Caco-2 (cell line): Measurements from ENCODE around the gene MYL12B. TPM values are rescaled to one million over a fixed set of nuclear protein-coding genes. Genes with fewer than 3 reads are reported as not detected.

Experiments
- BruUV-seq: library from RNA; stranded (reverse); fragments of 400-500 nt; replicated peaks from 2 replicates; lab custom pipeline; 2021; lab: Mats Ljungman, UMichigan
- CTCF ChIA-PET: fragments of 300-600 bp; sonication (Branson Sonifier 250); formaldehyde crosslinking; loops from one replicate; lab custom pipeline; 2022; ENCODE audit warnings: antibody characterized with exemption; lab: Charles Lee
- POLR2A ChIA-PET: fragments of 300-600 bp; sonication (Branson Sonifier 250); formaldehyde crosslinking; loops from one replicate; lab custom pipeline; 2022; ENCODE audit warnings: antibody characterized with exemption; lab: Charles Lee
- DNase-seq, 2 experiments: peaks; one replicate each; pipeline versions ENCODE4 v3.0.0 to v3.0.0-alpha.2; 2020 to 2022
- H3K27me3 ChIP-seq: replicated peaks from 2 replicates; pipeline ENCODE4 v1.6.0; 2011; ENCODE audit warnings: low read length; ENCODE audit not compliant: control insufficient read depth, insufficient read depth
- H3K36me3 ChIP-seq: 2 replicates; pipeline ENCODE4 v1.5.1; 2011; ENCODE audit warnings: low read length; ENCODE audit not compliant: control insufficient read depth, insufficient read depth
- H3K4me1 ChIP-seq: fragments of 250-450 bp; sonication (Bioruptor Pico); 2 replicates; pipeline ENCODE4 v1.5.1; 2020; ENCODE audit warnings: mild to moderate bottlenecking
- H3K4me3 ChIP-seq: 2 replicates; pipeline ENCODE4 v1.5.1; 2011; ENCODE audit warnings: low read depth, mild to moderate bottlenecking, control low read depth, low read length
- H3K9me3 ChIP-seq: fragments of 250-450 bp; sonication (Bioruptor Pico); 2 replicates; pipeline ENCODE4 v1.5.1; 2020; ENCODE audit warnings: mild to moderate bottlenecking, moderate library complexity
- H3K27ac Mint-ChIP-seq: one replicate; pipeline ENCODE4 v1.8.0; 2022; ENCODE audit warnings: mixed read lengths; ENCODE audit not compliant: unreplicated experiment
- H3K27me3 Mint-ChIP-seq: one replicate; pipeline ENCODE4 v1.8.0; 2022; ENCODE audit warnings: mixed read lengths; ENCODE audit not compliant: insufficient read depth, unreplicated experiment
- H3K36me3 Mint-ChIP-seq: one replicate; pipeline ENCODE4 v1.8.0; 2022; ENCODE audit warnings: mild to moderate bottlenecking, mixed read lengths; ENCODE audit not compliant: insufficient read depth, unreplicated experiment
- H3K4me1 Mint-ChIP-seq: one replicate; pipeline ENCODE4 v1.8.0; 2022; ENCODE audit warnings: low read depth, mixed read lengths; ENCODE audit not compliant: unreplicated experiment
- H3K4me3 Mint-ChIP-seq: one replicate; pipeline ENCODE4 v1.8.0; 2022; ENCODE audit warnings: mild to moderate bottlenecking, moderate library complexity, mixed read lengths; ENCODE audit not compliant: unreplicated experiment
- H3K9me3 Mint-ChIP-seq: one replicate; pipeline ENCODE4 v1.8.0; 2022; ENCODE audit warnings: mixed read lengths; ENCODE audit not compliant: unreplicated experiment
- CTCF ChIP-seq, 2 experiments: fragments of 200-600 bp in 1 of 2; IDR thresholded peaks; 1 replicate in 1 of 2; 2 replicates in 1 of 2; pipeline versions ENCODE4 v1.5.1 to v1.8.0; 2011 to 2022; ENCODE audit warnings: antibody characterized with exemption in 1 of 2, control low read depth in 1 of 2, inconsistent platforms in 1 of 2, low read depth in 1 of 2, low read length in 1 of 2, mild to moderate bottlenecking in 1 of 2, moderate library complexity in 1 of 2; ENCODE audit not compliant: insufficient read depth in 1 of 2, severe bottlenecking in 1 of 2, unreplicated experiment in 1 of 2
- intact Hi-C: fragments of 100-400 bp; cut with micrococcal nuclease; formaldehyde crosslinking; loops from one replicate; pipeline ENCODE4 v1.10.0; 2022; ENCODE audit not compliant: unreplicated experiment
- total RNA-seq: library from RNA; stranded (reverse); gene quantifications from 2 replicates; pipeline ENCODE4 v1.2.3, GENCODE V29; 2022

Gene MYL12B
- total RNA-seq, 1 experiment from 2014 or later, result 467 TPM

GRCh38 chr18:3263132-3263700 is 1.3 kb downstream of the MYL12B start:
- TF ChIP-seq CTCF (IDR thresholded peaks at IDR 0.05; ENCODE audit: insufficient read depth in 1 of 2, low read depth in 1 of 2, low read length in 1 of 2, severe bottlenecking in 1 of 2, unreplicated experiment in 1 of 2), result no peak
- H3K4me1 Mint-ChIP-seq, result peaks cover 27% of the 10 kb centered on the region
- CTCF ChIA-PET, result no interaction called here
- no peaks in the 10 kb centered on the region for H3K9me3 ChIP-seq
- peaks cover 58% of the 10 kb centered on the region for H3K4me1 ChIP-seq
- no peak for DNase-seq
- H3K36me3 ChIP-seq, result peaks cover 2% of the 10 kb centered on the region; the same call in 1 of the 2 replicates
- H3K27ac Mint-ChIP-seq, result peak overlapping the region; percentile 67
- H3K27me3 Mint-ChIP-seq, result no peaks in the 10 kb centered on the region
- BruUV-seq, result TSS peak; percentile 46
- POLR2A ChIA-PET, result interaction anchor here (0.5 to 3.2 kb wide), 6 partner anchors 10 to 191 kb away, joined by 3 to 14 read pairs (median 6); partner anchors contain the start of gene MYL12A
- peak overlapping the region; percentile 97 for H3K4me3 ChIP-seq
- peak overlapping the region; percentile 84 for H3K4me3 Mint-ChIP-seq
- H3K36me3 Mint-ChIP-seq, result peaks cover 49% of the 10 kb centered on the region
- intact Hi-C loops, result no loop called here
- H3K9me3 Mint-ChIP-seq, result no peaks in the 10 kb centered on the region
- no peaks in the 10 kb centered on the region for H3K27me3 ChIP-seq

GRCh38 chr18:3264362-3264761 is 2.4 kb downstream of the MYL12B start:
- Histone ChIP-seq H3K36me3 (0 out of 2 replicates have a peak, but pooled peaks cover 2% of the 10 kb centered on the region), H3K9me3 (no peaks in the 10 kb centered on the region), H3K4me1 (peaks cover 63% of the 10 kb centered on the region), H3K4me3 (no peak overlapping the region), H3K27me3 (no peaks in the 10 kb centered on the region)
- POLR2A ChIA-PET, result interaction anchor here (0.5 to 3.2 kb wide), 4 partner anchors 17 to 183 kb away, joined by 3 to 14 read pairs (median 5); partner anchors contain the start of gene MYL12A
- Mint-ChIP-seq H3K27ac (no peak overlapping the region), H3K4me3 (peak overlapping the region; percentile 84), H3K27me3 (no peaks in the 10 kb centered on the region), H3K4me1 (peaks cover 34% of the 10 kb centered on the region), H3K9me3 (no peaks in the 10 kb centered on the region), H3K36me3 (peaks cover 48% of the 10 kb centered on the region)
- no peak for DNase-seq
- intact Hi-C loops, result no loop called here
- no peak for TF ChIP-seq CTCF (IDR thresholded peaks at IDR 0.05; ENCODE audit: insufficient read depth in 1 of 2, low read depth in 1 of 2, low read length in 1 of 2, severe bottlenecking in 1 of 2, unreplicated experiment in 1 of 2)
- BruUV-seq, result no TSS peak
- CTCF ChIA-PET, result interaction anchor here (1.3 kb wide), 1 partner anchor 33 kb away, joined by 3 read pairs; no protein-coding TSS in a partner anchor

GRCh38 chr18:3265564-3266033 is 3.7 kb downstream of the MYL12B start:
- BruUV-seq, result no TSS peak
- intact Hi-C loops, result no loop called here
- POLR2A ChIA-PET, result interaction anchor here (3.2 kb wide), 1 partner anchor 18 kb away, joined by 14 read pairs; the partner anchor contains the start of gene MYL12A
- H3K9me3 Mint-ChIP-seq, result no peaks in the 10 kb centered on the region
- no peak for TF ChIP-seq CTCF (IDR thresholded peaks at IDR 0.05; ENCODE audit: insufficient read depth in 1 of 2, low read depth in 1 of 2, low read length in 1 of 2, severe bottlenecking in 1 of 2, unreplicated experiment in 1 of 2)
- H3K4me1 Mint-ChIP-seq, result peaks cover 41% of the 10 kb centered on the region
- no peak overlapping the region for H3K27ac Mint-ChIP-seq
- CTCF ChIA-PET, result interaction anchor here (1.3 kb wide), 1 partner anchor 31 kb away, joined by 3 read pairs; no protein-coding TSS in a partner anchor
- Histone ChIP-seq H3K9me3 (no peaks in the 10 kb centered on the region), H3K27me3 (no peaks in the 10 kb centered on the region), H3K36me3 (0 out of 2 replicates have a peak, but pooled peaks cover 2% of the 10 kb centered on the region), H3K4me1 (peaks cover 52% of the 10 kb centered on the region), H3K4me3 (no peak overlapping the region)
- DNase-seq, result no peak
- peaks cover 54% of the 10 kb centered on the region for H3K36me3 Mint-ChIP-seq
- H3K4me3 Mint-ChIP-seq, result peak overlapping the region; percentile 35
- H3K27me3 Mint-ChIP-seq, result no peaks in the 10 kb centered on the region
